GM19239 (cell line): ENCODE results near the gene MMP15.
A peak's percentile ranks its signal among the peaks of the same experiment; 100 is the strongest.

Experiments
- DNase-seq: peaks from one replicate; pipeline ENCODE4 v3.0.0; 2011; ENCODE audit warnings: low spot score; ENCODE audit not compliant: insufficient read length
- FAIRE-seq: peaks from 2 replicates; lab custom pipeline; 2011; peaks lifted over from hg19 to GRCh38; lab: Jason Lieb, UNC

Gene MMP15

DNA sequence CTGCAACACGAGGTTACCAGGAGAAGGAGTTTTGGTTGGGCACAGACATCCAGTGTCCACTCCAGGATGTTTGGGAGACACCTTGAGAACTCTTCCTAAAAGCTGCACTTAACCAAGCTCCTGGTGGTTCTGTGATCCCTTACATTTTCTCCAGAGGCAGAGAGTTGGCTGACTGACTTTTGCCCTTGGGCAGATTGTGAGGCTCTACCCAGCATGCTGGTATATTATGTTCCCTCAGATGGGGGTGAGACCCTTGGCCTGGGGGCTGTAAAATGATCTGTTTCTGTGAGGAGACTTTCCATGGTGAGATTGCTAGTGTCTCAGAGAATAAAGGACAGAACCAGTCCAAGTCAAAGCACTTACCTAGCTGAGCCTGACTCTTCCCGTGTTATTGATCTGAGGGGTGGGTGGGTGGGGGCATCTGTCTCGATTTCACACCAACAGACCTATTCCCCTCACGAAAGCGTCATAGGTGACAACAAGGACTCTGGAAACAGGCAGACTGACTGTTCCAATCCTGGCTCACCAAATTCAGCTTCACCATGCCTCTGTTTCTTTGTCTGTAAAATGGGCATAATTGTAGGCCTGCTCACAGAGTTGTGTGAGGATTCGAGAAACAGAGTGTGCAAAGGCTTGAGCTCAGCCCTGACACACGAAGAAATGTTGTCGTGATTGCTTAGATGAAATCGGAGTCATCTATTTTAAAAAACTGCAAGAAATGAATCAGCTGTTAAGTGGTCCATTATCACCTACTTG lies 12.2 kb upstream of the MMP15 start:
- FAIRE-seq (no peak), DNase-seq (no peak)

DNA sequence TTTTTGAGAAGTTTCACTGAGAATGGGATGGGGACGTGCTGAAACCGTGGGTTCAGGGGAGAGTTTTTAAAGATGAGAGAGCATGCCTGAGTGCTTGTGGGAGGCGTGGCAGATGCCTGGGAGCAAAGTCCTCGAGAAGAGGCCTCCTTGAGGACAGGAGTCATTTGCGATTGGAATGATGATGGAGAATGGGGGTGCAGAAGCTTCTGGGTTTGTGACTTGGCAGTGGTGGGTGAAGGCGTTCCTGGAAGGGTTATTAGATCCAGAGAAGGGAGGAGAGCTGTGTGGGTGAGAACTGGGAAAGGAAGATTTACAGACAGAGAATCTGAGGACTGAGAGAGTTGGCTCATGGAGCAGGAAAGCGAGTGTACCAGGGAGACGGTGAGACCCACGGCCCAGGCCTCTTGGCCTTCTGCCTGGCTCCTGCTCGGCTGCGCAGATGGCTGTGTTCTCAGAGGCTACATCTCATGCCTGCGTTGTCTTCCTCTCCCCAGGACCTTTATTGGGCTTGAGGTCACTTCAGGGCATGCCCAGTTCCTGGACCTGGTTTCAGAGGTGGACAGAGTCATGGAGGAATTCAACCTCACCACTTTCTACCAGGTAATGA lies 8.6 kb upstream of the MMP15 start:
- DNase-seq (no peak), FAIRE-seq (no peak)

DNA sequence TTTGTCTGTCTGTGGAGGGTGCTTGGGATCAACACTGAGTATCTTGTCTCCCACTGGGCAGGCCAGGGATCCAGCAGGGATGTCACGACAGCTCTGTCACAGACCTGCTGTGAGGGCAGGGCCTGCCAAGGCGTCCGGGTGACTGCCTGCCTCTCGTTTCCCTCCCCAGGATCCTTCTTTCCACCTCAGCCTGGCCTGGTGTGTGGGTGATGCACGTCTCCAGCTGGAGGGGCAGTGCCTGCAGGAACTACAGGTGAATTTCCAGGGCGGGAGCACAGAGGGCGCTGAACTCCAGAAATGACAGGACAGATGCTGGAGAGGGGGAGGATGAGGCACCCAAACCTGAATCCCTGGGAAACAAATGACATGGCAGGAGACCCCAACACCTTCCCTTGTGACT lies 6.8 kb upstream of the MMP15 start:
- FAIRE-seq = no peak
- no peak for DNase-seq

DNA sequence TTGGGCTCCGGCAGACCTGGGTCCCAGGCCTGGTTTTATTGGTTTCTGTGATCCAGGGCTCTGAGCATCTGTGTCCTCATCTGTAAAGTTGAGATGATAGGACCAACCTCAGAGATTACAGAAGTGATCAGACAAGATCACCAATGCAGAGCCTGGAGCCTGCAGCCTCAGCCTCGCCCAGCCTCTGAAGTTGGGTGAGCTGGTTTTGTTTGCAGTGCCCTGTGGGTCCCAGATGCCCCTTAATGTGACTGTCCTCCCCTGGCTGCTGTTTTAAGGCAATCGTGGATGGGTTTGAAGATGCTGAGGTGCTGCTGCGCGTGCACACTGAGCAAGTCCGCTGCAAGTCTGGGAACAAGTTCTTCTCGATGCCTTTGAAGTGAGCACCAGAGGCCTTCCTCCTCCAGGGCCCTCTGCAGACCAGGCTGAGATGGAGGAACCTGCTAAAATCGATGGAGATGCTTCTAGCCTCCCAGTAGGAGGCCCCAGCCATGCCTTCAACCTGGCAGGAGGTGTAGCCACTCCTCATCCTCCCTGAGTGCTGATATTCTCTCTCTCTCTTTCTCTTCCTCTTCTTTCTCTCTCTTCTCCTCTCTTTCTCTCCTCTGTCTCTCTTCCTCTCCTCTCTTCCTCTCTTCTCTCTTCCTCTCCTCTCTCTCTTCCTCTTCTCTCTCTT lies 5.6 kb upstream of the MMP15 start:
- DNase-seq (no peak), FAIRE-seq (no peak)

DNA sequence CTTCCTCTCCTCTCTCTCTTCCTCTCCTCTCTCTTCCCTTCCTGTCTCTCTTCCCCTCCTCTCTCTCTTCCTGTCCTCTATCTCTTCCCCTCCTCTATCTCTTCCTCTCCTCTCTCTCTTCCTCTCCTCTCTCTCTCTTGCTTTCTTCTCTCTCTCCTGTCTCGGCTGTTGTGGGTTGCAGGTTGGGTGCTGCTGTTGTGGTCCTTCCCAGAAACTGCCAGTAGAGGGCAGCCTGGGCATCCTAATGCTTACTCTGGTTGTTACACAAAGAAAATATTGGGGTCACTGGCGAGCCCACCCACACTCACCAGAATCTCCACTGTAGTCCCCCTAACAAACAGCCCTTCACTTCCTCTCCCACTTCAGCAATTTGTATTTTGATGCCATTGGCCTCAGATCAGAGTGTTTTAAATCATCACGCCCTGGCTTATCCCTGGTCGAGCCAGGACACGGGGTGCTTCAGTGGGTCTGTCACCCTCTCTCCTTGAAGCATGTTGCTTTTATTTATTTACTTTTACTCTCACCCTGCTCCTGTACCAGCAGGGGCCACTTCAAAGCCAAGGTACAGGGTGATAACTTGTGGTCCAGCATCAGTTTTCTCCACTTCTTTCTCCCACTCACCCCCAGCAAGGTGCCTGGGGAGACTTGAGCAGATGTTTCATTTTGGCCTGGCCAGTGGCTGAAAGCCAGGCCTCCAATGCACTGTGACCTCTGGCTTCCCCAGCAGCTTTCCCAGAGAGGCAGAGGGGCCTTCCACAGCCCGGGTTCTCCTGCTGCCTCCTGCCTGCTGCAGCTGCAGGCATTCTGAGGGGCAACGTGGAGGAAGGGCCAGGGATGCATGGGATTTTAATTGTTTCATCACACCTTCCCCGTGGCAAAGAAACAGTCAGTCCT lies 4.7 kb upstream of the MMP15 start:
- DNase-seq (no peak), FAIRE-seq (peak; percentile 88)

DNA sequence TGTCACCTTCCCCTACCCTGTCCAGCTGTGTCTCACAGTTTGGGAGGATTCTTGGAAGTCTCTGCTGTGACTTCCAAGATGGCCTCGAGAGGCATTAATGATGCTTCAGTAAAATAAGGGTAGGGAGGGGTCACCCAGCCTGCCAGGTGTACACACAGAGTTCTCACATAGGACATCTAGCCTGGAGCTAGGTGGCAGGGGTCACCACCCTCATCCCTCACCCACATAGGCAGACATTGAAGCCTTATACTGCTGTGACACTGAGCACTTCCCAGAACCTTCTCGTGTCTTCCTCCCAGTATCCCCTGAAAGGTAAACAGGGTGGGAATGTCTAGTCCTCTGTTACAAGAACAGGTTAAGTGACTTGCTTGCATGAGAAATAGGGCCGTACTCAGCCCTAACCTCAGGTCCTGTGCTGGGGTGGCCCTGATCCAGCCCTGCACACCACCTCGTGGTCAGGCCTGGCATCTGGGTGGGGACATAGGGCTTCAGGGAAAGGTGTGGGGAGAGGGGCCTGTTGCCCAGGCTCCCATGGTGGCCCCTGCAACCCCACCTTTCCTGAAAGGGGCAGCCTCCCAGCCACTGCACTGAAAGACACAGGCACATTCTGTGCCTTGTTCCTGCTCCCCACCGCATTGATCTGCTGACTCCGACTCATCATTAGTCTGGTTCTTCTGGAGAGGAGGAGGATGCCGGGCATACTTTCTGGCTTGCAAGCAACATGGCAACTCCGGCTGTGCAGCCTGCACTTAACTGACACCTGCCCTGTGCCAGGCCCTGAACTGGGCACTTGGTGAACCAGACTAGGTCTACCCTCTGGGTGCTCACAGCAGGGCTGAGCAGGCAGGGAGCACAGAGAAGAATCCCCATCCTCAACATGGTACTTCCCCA lies 3.6 kb upstream of the MMP15 start:
- no peak for DNase-seq
- FAIRE-seq = no peak

DNA sequence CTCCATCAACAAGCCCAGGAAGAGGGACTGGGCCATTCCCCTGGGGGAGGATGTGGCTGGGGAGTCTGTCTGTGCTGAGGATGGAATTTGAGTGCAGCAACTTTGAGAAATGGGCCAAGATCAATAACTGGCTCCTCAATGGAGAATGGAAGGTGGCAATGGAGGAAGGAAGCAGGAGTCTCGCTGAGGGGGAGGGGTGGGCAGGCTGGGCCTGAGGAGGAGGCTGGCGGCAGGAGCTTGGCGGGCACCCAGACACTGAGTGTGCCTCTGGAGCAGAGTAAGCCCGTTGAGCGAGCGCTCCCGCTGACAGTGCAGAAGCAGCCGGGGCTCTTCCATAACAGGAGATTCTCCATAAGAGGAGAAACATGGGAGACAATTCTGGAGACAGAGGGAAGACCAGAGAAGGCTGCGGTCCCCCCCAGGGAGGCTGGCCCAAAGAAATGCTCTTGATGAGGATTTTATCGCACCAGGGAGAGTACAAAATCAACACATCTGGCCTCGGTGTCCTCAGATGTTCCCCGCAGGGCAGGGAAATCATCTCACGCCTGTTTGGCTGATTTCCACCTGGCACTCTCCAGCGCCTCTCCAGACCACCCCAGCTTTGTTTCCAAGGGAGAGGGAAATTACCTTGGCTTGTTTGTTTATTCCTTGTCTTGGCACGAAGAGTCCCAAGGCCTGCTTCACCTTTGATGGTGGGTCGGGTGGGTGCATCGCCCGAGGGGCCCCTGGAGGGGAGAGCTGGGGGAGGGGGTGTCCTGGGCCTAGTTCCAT lies 2.8 kb upstream of the MMP15 start:
- FAIRE-seq (no peak), DNase-seq (no peak)

DNA sequence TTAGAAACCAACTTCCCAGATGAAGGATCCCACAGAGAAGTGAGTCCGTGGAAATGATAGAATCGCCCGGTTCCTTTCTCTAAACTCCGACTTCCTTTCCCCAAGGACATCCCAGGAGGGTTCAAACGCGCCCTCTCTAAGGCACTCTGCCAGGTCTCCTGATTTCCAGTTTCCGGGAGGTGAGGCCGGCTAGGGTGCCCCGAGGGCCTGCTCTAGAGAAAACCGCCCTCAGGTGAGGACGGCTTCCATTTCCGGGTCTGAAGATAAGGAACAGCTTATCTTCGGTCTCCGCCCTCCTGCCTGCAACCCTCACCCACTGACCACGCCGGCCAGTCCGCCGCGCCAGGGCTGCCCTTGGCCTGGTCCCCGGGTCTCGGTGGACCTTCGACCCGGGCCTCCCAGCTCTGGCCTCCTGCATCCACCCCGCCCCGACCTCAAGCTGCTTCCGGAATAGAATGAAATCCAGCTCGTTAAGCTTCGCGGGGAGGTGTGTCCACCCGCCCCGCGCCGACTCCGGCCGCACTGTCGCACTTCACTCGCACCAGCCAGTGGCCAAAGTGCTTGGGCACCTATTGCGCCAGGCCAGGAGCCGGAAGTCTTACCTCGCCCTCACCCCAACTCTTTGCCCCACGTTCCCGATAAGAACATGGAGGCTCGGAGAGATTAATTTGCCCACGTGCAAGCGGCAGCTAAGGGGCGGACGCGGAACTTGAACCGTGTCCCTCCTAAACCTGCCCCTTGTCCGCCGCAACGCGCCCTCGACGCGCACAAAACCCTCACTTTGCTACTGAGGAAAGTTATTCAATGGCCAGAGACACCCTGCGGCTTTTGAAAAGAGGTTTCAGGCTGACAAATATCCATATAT lies 836 bp upstream of the MMP15 start:
- DNase-seq = no peak
- FAIRE-seq = no peak

DNA sequence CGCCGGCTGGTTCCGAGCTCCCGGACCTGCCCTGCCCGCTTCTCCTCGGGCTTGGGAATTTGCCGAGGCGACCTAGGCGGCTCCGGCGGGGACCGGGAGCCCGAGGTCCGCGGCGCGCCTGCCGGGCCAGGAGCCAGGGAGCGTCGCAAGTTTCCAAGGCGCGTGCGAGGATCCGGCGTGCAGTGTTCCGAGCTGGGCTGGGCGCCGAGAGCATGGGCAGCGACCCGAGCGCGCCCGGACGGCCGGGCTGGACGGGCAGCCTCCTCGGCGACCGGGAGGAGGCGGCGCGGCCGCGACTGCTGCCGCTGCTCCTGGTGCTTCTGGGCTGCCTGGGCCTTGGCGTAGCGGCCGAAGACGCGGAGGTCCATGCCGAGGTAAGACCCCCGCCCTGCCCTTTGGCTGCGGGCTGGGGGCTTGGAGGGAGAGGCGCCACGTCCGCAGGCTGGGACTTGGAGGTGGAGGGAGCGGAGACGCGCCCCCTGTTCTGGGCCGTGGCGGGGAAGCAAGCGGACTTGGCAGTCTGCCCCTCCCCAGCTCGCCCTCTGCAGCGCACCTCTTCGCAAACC lies 668 bp downstream of the MMP15 start:
- DNase-seq (no peak), FAIRE-seq (no peak)

DNA sequence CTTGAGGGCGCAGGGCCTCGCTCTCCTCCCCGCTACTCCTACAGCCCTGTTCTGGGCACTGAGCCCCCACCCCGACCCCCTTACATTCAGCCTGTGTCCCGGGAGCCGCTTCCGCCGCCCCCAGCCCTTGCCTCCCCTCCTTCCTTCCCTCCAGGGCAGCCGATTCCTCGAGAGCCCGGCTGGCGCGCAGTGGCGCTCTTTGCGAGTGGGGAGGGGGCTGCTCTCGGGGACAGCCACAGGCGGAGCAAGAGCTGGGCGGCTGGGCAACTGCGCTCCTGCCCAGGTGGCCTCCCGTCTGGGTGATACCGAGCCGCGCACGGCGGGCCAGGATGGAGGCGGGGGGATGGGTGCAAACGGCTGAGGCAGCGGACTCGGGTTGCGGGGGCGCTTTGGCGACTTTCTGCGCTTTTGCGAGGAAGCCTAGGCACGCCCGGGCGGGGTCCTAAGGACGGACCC lies 1.2 kb downstream of the MMP15 start:
- FAIRE-seq = no peak
- DNase-seq = no peak

DNA sequence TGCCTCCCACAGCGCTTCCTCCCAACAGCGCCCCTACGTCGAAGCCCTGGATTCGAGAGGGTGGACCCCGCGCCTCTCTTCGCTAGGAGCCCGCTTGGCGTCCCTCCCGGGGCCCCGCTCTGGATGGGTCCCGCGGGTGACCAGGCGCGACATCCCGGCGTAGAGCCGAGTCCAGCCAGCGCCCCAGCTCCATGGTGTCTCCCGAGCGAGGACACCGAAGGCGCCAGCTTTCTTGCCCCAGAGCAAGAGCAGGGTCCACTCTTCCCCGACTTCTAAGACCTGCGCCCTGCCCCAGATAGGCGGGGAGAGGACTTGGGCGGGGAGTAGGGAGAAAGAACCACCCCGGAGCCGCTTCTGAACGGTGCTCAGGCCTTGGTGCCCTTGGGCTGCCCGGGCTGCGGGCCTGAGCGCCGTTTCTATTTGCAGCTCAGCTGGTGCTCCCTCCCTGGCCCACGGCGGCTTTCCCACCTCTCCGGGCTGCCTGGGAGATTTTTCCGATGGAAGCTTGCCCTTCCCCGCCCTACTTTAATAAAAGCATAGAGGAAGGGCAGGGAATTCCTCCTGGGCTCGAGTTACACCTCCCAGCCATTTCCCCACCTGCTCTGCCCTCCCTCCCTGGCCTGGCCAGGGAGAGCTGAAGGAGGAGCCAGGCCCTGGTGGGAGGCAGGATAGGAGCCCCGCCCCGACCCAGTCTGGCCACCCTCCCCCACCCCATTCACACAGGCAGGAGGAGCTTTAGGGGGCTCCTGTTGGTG lies 1.8 kb downstream of the MMP15 start:
- FAIRE-seq (no peak), DNase-seq (no peak)

DNA sequence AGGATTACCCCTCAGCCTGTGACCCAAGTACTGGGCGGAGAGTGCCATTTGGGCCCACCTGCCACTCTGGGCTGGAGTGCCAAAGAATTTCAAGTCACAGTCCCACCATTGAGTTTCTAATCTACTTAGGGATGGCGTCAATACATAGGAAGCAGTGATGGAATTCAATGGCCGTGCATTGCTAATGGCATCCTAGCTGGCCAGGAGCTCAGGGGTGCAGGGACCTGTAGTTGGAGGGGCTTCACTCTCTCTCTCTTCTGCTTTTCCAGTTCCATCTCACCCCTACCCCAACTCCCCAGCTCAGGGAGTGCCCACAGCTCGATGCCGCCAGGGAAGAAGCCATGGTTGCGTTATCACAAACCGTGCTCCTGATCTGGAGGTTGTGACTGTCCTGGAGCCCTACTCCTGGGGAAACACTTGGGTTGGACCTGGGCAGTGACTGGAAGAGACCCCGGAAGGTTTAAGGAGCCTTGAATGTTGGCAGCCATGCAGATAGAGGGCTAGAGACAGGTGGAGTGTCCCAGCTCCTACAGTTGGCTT lies 2.4 kb downstream of the MMP15 start:
- no peak for FAIRE-seq
- DNase-seq = no peak

DNA sequence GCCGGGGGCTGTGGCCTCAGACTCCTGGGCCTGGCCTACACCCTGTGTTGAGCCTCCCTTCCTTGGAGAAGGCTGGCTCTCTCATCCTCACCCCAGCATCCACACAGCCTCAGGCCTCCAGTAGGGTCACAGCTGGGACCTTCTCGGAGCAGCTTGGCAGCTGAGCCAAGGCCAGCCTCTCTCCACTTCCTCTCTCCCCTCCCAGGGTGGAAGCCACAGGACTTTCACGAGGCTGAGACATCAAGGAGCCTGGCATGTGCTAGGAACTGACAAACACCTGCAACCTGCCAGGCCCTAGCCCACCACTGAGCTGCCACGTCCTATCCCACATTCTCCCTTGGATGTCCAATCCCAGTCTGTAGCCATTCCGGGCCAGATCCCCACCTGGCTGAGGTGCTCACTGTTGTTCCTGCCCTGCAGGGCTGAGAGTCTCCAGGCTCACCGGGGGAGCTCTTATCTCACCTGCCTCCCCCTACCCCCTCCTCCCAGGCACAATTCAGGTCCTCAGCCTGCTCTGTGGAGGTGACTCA lies 3.1 kb downstream of the MMP15 start:
- FAIRE-seq (no peak), DNase-seq (no peak)

DNA sequence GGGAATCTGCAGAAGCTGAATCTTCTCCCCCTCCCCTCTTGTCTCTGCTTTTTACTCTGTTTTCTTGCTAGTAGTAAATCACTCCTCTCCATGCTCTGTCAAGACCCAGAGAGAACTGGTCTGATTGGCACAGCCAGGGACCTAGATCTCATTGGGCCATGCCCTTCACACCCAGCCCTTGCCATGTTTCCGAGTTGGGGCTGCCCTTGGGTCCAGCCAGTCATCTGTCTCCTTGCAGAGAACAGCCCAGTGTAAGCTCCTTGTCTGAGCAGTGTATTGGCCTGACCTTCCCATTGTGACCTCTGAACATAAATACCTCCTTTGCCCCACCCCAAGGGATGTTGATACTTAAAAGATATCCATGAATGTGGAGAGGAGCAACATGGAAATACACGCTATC lies 3.9 kb downstream of the MMP15 start:
- DNase-seq (no peak), FAIRE-seq (no peak)

DNA sequence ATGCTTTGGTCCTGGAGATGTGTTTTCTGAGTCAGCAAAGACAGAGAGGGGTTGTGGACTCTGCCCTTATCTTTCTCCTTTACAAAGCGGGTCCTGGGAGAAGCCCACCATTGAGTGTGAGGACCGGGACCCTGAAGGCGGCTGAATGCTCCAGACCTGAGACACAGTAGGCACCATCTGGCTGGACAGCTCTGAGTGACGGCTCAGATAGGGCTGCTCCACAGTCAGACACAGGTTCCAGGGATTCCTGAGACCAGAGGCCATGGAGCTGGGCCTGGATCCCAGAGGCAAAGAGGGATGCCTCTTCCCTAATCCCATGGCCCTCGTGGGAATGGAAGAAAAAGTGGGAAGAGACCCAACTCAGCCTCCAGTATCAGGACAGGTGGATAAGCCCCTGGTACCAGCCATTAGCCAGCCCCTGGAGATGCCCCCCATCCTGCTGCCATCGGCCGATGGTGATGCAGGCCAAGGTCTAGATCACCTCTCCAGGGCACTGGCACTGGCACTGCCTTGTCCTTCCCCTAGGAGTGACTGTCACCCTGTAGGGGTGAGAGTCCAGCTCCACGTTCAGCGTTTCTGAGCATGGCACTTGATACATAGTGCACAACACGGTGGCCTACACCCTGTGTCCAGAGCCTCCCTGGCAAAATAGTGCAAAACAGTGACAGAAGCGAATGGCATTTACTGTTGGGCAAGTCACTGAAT lies 4.7 kb downstream of the MMP15 start:
- DNase-seq (no peak), FAIRE-seq (no peak)
